HG03139 (cell line): Measurements from ENCODE around the gene PTTG1IP.

ENCODE experiments used
- ATAC-seq: cut with Tn5 transposase; IDR thresholded peaks from one replicate; pipeline ENCODE4 v1.9.1; 2021; ENCODE audit not compliant: unreplicated experiment

PTTG1IP gene

DNA sequence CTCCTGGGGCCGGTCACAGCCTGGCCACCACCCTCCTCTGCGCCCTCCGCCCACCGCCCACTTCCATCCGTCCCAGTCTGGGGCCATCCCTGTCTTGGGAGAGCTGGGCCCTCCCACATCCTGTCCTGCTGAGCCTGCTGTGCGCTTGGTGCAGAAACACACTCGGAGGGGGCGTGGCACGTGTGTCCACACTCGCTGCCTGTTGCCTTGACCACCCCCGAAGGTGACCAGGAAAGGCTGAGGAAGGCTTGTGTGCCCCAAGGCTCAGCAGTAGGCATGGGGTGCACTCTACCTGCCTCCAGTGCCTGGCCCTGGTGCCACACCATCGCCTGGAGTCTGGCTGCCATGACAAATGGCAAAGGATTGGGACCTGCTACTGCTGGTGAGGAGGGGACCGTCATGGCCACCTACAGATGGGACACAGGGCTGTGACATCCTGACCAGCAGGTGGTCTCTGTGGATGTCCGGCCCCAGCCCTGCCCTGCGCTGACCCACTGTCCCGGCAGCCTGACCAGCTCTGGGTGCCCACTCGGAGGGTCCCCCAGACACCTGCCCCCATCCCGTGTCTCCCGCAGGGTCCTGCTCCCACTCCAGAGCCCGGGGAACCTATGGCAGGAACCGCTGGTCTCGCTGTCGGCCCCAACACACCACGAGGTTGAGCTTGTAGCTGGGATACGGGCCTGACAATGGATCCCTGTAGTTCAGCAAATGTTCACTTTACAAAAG is 23.2 kb upstream of the PTTG1IP start:
- no peak for ATAC-seq

DNA sequence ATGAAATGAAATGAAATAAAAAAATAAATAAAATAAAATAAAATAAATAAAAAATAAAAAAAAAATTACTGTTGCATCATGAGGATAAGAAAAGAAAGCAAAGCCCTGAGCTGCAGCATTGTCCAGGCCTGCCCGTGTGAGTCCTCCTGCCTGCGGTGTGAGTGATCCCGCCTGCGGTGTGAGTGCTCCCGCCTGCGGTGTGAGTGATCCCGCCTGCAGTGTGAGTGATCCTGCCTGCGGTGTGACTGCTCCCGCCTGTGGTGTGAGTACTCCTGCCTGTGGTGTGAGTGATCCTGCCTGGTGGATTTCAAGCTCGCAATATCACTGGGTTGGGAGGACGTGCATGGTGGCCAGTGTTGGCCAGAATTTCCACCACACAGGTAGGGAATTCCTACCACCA is 22.4 kb upstream of the PTTG1IP start:
- ATAC-seq, result no peak

DNA sequence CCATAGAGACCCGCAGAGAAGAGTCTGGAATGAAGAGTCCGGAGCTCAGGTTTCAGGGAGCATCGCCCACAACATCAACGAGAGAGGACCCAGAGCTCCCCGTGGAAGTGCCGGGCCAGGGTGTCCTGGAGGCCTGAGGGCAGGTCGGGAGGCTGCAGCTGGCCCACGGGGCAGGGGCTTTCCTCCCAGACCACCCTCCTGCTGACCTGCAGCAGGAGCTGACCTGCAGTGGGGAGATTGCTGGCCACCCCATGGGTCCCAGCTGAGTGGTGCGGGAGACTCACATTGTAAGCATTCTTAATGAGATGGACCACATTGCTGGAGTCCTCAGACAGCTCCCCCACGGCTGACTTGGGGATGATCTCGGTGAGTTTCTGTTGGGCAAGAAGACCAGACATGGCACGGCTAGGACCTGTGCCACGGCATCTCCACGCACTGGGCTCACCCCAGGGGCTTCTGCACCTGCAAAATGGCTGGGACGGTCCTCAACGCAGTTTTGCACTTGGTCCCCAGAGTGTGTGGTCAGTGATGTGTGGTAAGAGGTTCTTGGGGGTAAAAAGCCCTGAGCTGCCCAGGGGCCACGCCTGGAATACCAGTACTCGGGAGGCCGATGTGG is 21.3 kb upstream of the PTTG1IP start:
- ATAC-seq, result no peak

DNA sequence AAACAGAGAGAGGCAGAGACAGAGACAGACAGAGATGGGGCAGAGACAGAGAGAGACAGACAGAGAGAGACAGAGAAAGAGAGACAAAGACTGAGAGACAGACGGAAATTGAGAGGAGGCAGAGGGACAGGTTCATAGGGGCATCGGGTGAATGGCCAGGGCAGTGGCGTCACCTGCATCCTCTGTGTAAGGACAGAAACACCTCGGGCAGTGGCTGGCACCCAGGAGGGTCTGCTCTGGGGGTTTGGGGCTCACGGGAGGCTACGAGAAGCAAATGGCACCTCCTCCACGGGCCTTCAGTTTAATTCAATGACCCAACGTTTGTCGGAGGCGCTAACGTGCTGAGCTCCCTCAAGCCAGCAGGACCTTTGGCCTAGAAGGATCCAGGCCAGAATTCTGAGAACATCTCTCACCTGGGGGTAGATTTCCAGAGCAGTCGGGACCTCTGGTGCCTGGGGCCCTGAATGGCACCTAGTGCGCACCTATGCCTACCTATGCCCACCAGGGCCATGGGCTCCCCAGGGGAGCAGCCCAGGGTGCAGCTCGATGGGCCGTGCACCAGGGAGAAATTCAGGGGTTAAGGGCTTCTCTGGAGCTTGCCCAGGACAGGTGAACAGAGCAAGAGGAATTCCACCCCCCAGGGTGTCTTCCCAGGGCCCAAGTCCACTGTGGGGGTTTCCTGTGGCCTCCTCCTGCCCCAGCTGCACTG is 20.6 kb upstream of the PTTG1IP start:
- no peak for ATAC-seq

DNA sequence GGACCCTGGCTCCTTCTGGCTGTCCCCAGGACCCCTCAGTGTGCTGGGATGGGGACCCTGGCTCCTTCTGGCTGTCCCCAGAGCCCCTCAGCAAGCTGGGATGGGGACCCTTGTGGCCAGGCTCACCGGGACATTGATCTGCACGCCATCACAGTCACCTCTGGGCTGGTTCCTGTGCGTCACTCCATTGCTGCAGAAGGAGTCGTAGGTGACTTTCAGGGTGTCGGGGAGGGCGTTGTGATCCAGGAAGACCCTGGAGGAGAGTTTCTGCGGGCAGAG is 19.7 kb upstream of the PTTG1IP start:
- ATAC-seq, result no peak

DNA sequence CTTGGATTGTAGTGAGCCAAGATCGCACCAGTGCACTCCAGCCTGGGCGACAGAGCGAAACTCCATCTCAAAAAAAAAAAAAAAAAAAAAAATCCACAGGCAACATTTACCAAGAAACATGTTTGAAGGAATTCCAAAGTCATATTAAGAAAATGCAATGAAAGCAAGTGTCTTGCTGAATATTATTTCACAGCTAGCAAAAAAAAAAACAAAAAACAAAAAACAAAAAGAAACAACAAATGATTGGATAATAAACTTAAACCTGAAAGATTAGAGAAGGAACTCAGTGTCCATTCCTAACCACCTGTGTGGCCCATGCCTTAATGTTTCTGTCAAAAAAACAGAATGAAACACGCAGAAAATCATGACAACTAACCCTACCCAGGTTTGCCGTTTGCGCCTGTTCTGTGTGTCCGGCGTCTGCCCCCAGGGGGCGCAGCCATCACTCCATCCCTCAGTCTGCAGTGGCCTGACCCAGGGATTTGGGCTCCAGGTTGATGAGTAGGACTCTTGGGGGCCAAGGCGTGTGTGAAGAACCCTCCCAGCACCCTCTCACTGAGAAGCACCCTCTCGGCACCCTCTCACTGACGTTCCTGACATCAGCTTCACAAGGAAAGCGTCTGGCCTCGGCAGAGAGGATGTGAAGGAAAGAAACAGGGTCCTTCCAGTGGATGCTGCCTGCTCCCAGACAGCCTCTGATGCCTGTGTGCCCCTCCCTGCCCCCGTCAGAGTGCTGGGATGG is 19.2 kb upstream of the PTTG1IP start:
- ATAC-seq, result no peak

DNA sequence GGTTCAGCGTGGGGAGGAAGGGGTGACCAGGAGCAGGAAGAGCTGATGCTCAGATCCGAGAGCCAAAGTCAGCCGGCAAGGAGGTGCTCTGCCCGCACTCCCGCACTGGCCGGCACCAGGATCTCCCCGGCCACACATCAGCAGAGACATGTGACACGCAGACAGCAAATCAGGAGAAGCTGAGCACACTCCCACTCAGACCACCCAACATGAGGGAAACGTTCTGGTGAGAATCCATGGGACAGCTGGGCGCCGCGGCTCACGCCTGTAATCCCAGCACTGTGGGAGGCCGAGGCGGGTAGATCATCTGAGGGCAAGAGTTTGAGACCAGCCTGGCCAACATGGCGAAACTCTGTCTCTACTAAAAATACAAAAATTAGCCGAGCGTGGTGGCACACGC is 18.6 kb upstream of the PTTG1IP start:
- no peak for ATAC-seq

DNA sequence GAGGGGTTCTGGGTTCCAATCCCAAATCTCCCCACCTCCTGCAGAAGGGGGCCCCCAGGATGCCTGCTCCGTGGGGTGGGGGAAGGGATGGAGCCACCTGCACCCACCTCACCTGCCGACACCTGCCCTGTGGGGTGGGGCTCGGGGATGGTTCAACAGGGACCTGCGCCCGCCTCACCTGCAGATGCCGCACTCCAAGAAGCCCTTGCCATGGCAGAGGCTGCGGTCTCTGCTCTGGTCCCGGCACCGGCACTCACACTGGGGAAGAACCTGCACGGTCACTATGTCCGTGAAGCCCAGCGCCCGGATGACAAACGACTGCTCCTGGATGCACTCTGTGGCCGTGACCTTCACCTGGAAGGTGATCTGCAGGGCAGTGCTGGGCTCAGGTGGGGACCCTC is 18.1 kb upstream of the PTTG1IP start:
- no peak for ATAC-seq

DNA sequence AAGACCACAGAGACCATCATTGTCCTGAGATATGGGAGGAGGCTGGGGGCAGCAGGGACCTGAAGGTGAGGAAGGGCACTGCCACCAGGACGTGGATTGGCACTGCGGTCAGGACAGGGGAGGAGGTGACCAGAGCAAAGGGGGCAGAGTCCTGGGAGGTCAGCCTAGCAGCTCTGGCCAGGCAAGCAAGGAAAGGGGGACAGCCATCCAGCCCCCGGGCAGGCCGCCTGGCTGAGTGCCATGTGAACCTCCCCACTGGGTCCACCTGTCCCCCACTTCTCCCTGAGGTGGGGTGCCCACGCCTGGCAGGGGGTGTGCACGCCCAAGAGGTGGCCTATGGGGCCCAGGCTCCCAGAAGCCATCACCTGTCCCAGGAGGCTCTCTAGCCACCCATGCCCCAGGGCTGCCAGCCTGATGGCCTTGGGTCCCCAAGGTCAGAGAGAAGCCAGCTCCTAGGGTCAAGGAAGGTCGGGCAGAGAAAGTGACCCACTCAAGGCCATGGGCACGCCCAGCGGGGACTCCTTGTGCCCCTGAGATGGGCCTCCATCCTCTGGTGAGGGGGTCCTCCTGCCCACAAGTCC is 17.6 kb upstream of the PTTG1IP start:
- no peak for ATAC-seq

DNA sequence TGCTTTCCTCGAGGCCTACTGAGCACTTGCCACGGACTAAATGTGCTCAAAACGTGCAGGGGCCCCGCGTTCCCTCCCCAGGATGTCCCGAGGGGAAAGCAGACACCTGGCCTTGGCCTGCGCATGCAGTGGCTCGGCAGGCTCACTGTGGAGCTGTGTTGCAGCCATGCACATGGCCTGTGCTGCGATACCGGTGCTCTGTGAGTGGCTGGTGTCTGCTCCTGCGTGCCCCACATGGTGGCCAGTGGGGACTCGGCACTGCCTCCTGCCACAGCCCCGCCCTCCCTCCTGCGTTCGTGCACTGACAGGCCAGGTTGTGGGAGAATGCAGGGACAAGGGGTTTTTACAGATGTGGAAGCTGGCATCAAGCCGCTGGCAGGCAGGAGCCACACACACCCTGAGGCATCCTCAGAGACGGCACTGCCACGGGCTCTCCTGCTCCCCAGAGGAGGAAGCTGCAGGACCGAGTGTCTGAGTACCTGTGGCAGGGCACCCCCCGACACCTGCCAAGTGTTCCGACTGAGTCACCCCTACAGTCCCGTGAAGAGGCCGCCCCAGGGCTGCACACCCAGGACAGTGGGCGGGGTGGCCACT is 16.9 kb upstream of the PTTG1IP start:
- ATAC-seq, result no peak

DNA sequence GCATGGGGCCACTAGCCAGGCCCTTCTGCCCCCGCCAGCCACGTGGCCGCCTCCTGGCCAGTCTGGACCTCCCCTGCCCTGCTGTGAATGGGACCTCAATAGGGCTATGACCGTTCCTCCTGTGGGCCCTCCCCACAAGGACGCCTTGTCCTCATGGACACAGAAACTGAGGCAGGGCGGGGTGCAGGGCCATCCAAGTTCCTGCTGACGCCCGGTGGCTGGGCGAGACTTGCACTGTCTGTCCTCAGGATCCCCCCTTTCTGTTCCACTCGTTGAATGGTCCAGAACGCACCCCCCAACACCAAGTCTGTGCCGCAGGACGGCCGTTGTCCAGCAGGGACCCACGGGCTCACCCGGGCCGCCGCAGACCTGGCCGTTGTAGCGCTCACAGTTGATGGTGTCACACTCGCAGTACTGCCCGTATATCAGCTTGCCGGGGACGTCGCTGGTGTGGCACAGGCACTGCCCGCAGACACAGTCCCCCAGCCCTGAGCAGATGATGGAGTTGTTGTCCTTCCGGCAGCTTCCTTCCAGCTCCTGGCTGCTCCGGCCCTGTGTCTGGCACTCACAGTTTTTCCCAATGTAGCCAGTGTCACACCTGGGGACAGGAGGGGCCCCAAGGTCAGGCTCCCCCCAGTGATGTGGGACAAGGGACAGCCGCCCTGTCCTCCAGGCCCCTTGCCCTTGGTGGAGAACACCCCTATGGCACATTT is 16.3 kb upstream of the PTTG1IP start:
- ATAC-seq, result no peak

DNA sequence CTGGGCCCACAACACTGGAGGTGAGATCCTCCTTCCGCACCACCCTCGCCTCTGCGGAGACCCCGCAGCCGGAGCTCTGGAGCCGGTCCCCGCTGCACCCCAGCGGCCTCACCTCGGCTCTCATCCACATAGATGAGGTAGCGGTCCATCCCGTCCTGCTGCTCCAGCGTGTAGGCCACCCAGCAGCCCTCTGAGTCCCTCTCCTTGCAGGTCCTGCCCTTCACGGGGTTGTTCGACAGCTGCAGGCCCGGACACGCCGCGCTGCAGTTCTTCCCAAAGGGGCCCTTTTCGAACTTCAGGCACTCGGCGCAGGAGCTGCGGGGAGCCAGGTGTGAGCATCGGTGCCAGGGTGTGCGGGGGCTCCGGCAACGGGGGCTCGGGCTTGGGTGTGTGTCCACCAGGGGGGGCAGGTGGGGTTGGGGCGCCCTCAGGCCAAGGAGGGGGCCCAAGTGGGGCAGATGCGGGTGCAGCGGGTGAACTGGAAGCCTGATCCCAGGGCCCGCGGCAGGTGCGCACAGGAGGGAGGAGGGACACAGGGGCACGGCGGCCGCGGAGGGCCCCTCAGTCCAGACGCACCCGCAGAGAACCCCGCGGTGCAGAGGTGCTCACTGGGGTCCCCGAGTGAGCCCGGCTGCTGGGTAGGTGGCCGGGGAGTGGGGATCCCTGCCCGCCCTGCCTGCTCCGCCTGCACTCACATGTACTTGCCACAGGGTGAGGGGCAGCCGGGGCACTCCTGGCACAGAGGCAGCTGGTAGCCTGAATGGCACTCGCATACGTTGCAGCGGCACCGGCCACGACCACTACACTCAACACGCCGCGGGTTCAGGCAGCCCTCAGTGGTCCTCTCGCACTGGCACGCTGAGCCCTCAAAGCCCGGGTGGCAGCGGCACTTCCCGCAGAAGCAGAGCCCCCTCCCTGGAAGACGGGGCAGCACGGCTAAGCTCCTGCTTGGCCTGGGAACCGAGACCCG is 15.4 kb upstream of the PTTG1IP start:
- ATAC-seq, result no peak

DNA sequence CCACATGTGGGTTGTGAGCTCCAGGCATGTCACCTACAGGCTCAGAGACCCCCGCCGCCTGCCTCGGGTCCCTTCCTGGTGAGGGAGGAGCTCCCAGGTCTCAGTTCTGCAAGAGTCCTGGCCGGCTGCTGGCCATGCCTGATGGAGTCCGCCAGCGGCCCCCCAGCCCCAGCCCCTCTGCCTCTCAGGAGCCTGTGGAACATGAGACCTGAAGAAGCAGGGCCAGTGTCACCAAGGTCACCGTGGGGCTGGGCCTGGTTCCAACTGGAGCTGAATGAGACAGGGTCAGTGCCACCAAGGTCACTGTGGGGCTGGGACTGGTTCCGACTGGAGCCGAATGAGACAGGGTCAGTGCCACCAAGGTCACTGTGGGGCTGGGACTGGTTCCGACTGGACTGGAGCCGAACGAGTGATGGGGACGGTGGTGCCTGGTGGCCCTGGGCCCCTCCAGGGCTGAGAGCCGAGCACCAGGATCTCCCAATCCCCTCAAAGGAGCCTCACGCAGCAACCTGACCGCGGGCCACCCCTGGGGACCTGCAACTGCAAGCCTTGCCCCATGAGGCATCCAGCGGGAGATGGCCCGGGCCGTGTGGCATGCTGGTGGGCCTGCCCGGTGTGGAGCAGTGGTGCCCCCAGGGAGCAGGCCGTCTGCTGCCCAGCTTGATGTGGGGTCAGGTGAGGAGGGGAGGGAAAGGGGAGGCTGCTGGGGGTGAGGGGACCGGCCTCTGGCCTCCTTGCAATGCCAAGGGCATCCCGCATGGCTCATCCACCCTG is 14.5 kb upstream of the PTTG1IP start:
- ATAC-seq, result no peak

DNA sequence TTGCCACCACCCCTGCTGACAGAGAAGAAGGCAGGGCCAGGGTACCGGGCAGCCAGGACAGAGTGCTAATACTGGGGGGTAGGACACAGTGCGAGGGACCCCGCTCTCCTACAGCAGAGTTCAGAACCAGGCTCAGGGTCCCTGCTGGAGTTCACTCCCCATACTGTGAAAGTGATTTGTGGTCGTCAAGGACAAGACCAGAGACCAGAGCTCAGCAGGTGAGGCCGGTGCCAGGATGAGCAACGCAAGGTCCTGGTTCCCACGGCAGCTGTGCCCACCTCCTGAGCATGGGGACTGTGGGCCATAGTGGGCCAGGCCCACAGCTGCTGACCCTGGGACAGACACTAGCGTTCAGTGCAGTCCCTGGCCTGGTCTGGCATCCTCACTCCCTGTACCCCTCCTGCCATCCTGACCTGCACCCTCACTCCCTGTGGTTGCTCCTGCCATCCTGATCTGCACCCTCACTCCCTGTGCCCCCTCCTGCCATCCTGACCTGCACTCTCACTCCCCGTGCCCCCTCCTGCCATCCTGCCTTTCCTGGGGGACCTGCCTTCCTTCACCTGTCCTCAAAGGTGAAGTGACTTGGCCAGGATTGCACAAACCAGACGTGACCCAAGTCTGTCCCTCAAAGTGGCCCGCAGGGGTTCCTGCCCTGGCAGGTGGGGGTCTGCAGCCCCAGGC is 13.8 kb upstream of the PTTG1IP start:
- no peak for ATAC-seq

DNA sequence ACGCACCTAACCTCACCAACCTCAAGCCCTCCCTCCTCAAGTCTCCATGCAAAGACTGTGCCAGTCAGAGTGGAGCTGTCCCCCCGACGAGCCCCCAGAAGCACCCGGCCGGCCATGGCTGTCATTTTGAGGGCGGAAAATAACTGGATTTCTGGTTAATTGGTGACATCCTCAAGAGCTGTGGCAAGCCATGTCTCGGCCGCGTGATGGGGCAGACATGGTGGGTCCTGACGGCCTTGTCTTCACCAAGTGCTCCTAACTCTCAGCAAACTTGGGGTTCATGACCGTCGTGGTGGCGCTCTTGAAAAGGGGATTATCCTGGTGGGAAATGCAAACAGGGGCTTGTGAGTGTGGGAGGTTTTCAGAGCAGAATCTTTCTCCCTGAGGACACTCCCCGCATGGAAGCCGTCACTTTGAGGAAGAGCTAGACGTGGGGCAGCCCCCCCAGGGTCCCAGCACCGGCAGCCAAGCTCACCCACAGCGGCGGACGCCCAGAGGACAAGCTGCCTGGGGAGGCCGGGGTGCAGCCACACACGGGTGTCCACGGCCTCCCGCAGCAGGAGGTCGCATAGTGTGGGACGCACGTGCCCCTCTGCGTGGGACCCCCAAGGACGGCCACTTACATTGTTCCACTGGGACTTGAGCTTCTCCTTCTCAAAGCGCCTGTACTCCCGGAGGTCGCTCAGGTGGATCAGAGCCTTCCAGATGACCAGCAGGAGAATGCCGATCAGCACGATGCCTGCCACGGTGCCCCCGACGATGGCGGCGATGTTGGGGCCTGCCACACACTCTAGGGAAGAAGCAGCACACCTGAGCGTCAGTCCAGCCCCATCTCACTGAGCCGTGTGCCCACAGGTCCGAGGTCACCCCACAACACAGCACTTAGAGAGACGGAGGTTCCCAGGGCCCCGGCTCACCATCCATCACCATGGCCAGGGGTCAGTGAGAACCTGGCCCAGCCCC is 12.9 kb upstream of the PTTG1IP start:
- ATAC-seq, result no peak

DNA sequence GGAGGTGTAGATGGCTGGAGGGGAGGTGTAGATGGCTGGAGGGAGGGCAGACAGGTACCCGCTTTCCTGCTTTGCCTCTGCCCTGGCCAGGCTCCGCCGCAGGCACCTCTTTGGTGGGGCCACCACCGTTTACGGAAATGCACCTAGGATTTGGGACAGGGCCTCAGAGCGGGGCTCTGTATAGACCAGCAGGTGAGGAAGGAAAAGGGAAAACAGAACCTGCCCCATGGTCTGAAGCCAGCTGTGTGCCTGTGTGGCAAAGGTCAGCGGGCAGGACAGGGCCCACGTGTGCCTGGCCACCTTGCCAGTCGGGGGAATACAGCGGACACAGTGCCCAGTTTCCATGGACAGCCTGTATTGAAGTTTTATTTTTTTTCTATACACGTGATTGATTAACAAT is 12.1 kb upstream of the PTTG1IP start:
- no peak for ATAC-seq

DNA sequence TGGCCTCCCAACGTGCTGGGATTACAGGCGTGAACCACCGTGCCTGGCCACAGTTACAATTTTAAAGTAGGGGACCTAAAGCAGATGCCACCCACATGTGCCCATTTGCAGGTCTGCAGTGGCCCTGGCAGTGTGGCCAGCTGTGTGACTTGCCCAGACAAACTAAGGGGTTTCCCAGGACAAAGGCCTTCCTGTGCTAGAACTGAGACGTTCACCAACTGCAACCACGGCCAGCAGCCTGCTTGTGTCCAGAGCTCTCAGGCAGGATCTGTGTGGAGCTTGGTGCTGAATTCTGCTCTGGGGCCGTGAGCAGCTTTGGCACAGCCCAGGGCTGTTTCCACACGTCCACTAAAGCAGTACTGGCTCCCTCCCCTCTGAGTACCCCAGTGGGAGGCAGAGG is 10.6 kb upstream of the PTTG1IP start:
- ATAC-seq, result no peak
